Measurements from ENCODE around the gene BEST1.

BEST1 gene

DNA sequence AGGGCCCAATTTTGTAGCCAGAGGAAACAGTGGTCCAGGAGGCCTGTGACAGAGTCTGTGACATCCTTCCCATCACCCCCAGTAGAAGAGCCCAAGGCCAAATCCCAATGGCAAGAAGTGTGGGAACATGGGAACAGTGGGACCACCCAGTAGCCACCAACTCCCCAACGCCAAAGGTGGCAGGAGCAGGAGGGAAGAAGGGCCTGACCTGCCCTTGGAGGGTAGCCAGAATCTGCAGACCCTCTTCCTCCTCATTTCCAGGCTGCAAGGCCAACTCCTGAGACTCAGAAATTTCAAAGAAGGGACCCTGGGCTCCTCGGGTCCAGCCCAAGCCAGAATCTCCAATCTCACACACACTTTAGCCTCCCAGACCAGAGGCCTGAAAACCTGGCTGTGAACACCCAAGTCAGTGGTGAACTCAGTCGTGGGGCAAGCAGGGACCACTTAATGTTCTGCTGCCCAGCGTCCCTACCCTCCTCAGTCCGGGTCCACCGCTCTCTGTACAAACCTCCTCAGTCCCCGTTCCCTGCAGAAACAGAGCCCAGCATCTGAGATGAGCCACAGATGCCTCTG lies 38.9 kb upstream of the BEST1 start:
- in situ Hi-C loops (cut with MboI; ENCODE audit: low sequenced_read_pairs, unreplicated experiment), result no loop called here
- DNase-seq (ENCODE audit: low spot score), result no peak

DNA sequence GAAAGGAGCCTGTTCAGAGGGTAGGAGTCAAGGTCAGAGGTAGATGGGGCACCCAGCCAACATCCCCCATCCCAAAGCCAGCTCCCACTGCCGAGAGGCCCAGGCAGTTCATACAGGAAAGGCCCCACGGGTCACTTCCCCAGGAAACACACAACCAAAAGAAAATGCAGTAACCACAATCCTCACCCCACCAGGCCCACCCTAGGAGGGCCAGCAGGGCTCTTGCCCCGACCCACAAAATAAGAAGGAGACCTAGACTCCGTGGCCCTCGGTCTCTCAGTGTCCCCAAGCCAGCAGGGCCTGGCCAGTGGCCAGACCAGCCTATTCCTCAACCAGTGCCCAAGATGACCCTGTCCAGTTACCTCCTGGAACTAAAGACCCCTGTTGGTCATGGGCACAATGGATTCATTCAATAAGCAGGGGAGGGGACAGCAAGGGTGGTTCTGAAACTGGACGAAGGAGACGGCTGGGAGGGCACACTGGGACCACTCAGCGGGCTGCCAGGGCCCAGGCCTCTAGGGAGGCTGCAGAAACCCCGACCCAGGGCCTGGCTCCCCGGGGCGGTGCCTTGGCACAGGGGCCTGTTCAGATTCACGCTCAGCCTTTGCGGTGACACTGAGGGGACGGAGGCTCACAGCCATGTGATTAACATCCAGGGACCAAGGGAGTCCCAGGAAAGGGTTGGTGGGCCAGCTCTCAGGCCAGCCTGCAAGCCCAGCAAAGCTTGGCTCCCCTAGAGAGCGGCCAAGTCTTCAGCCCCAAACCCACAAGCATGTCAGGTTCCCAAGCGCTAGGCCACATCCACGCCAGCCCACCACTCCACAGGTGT lies 38.2 kb upstream of the BEST1 start:
- TF ChIP-seq, protein P1, sequence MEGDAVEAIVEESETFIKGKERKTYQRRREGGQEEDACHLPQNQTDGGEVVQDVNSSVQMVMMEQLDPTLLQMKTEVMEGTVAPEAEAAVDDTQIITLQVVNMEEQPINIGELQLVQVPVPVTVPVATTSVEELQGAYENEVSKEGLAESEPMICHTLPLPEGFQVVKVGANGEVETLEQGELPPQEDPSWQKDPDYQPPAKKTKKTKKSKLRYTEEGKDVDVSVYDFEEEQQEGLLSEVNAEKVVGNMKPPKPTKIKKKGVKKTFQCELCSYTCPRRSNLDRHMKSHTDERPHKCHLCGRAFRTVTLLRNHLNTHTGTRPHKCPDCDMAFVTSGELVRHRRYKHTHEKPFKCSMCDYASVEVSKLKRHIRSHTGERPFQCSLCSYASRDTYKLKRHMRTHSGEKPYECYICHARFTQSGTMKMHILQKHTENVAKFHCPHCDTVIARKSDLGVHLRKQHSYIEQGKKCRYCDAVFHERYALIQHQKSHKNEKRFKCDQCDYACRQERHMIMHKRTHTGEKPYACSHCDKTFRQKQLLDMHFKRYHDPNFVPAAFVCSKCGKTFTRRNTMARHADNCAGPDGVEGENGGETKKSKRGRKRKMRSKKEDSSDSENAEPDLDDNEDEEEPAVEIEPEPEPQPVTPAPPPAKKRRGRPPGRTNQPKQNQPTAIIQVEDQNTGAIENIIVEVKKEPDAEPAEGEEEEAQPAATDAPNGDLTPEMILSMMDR (IDR thresholded peaks at IDR 0.05; ENCODE audit: borderline replicate concordance, control extremely low read depth, extremely low read depth, insufficient read depth, missing control alignments), result no peak
- DNase-seq (ENCODE audit: low spot score), result no peak
- in situ Hi-C loops (cut with MboI; ENCODE audit: low sequenced_read_pairs, unreplicated experiment), result no loop called here

More for the DNA sequence above, 38.9 kb upstream of the BEST1 start:
- TF ChIP-seq, protein P1 (IDR thresholded peaks at IDR 0.05; ENCODE audit: borderline replicate concordance, control extremely low read depth, extremely low read depth, insufficient read depth, missing control alignments), result no peak

DNA sequence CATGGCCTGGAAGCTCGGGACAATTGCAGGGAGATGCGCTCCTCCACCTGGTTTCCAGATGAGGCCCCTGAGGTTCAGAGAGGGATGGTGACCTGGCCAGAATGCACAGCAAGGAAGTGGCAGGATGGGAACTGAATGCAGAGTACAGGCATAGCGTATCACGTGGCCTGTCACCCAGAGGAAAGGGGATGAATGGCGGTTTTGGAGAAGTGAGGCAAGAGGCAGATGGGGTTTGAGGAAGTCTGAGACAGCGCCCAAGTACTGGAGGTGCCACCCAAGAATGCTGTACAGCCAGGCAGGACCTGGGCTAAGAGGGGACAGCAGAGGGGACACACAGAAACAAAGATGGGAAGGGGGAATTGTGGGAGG lies 37.6 kb upstream of the BEST1 start:
- TF ChIP-seq, protein P1 (IDR thresholded peaks at IDR 0.05; ENCODE audit: borderline replicate concordance, control extremely low read depth, extremely low read depth, insufficient read depth, missing control alignments), result no peak
- in situ Hi-C loops (cut with MboI; ENCODE audit: low sequenced_read_pairs, unreplicated experiment), result no loop called here
- no peak for DNase-seq (ENCODE audit: low spot score)

DNA sequence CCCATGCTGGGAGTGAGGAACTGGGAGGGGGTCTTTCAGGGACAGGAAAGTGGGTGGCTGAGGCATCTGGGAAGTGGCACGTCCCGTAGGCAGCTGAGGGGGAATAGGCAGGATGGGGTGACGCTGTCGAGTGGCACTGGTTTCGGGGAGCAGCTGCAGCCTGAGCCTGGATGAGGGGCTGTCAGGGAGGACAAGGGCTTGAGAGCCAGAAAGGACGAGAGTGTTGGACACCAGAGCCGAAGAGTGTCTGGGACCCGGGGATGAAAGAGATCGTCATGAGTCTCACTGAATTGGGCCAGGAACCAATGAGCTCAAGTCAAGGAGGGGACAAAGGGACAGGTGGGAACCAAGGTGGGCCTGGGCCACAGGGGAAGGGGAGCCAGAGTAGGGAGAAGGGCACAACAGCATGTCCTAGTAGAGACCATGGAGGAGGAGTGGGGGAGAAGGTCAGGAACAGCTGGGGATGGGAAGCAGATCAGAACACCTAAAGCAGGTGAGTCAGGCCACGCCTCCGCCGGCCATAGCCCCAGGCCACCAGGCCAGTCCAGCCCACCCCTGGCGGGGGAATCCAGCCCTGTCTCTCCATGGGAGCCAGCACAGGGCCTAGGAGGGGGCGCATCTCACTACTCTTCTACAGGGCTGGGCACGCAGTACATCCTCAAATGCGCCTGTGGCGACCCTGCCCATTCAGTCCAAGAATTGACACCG lies 37.0 kb upstream of the BEST1 start:
- peak; percentile 25 for DNase-seq (ENCODE audit: low spot score)
- TF ChIP-seq, protein P1 (IDR thresholded peaks at IDR 0.05; ENCODE audit: borderline replicate concordance, control extremely low read depth, extremely low read depth, insufficient read depth, missing control alignments), result no peak
- in situ Hi-C loops (cut with MboI; ENCODE audit: low sequenced_read_pairs, unreplicated experiment), result no loop called here

DNA sequence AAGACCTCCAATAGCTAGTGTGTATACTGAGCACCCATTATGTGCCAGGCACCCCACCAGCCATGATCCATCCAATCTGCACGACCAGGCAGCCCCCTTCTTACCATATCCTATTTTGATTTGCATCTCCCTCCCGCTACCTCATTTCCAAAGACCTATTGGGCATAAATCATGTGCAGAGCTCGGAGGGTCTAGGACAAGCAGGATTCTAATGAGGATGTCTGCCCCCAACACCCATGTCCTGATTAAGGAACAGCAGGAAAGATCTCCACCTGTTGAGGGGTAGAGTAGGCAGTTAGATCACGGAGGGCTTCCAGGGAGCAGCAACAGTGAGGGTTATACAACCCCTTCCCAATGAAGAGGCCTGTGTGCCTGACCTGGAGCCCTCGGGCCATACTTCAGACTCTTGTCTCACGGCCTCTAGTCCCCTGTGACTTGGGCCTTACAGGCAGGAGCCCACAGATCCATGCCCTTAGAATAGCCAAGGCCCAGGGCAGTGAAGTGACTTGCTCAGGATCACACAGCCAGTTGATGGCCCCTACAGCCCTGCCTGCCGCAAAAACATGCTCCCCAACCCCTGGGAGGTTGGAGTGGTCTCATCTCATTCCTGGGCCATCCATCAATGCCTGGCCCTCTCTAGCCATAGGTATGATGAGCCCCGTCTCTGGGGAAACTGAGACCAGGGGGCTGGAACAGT lies 36.3 kb upstream of the BEST1 start:
- TF ChIP-seq, protein P1 (IDR thresholded peaks at IDR 0.05; ENCODE audit: borderline replicate concordance, control extremely low read depth, extremely low read depth, insufficient read depth, missing control alignments), result no peak
- peak; percentile 23 for DNase-seq (ENCODE audit: low spot score)
- in situ Hi-C loops (cut with MboI; ENCODE audit: low sequenced_read_pairs, unreplicated experiment), result no loop called here

DNA sequence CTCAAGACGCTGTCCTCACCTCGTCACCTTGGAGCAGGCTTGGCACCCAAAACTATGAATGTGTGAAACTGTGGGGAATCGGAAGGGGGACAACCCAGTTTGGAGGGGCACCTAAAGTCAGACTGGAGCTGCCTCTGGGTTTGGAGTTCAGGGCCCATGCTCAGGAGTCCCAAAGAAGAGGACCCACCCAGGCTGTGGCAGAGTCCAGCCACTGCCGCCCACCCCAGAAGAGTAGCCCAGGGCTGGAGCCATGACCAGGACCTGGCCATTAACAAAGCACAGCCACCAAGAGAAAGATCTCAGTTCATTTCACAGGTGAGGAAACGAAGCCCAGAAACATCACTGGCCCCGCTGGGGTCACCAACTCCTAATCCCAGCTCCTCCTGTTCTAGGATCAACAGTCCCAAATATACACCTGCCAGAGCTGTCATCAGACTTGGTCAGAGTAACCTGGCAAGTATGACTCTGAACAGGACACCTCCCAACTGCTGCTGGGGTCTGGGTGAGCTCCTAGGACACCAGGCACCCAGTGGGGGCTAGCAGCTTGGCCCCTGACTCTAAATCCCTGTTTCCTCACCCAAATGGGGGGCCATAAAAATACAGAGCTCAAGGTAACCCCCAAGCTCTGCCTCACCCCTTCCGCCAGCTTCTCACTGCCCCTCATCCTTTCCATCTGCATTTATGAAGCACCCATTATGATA lies 35.5 kb upstream of the BEST1 start:
- peak; percentile 27 for DNase-seq (ENCODE audit: low spot score)
- TF ChIP-seq, protein P1 (IDR thresholded peaks at IDR 0.05; ENCODE audit: borderline replicate concordance, control extremely low read depth, extremely low read depth, insufficient read depth, missing control alignments), result no peak
- in situ Hi-C loops (cut with MboI; ENCODE audit: low sequenced_read_pairs, unreplicated experiment), result no loop called here

Measured in GM13976 (cell line).